Measurements from ENCODE around the gene NR2F1-AS1. TPM values are rescaled to one million over a fixed set of nuclear protein-coding genes. Genes with fewer than 3 reads are reported as not detected.

NR2F1-AS1 gene
- 15.1 and 23.0 TPM in 2 replicates for total RNA-seq

- no peak for DNase-seq (ENCODE audit: extremely low read depth, low read depth, low spot score)
These were observed at the start of gene NR2F1-AS1 for GRCh38 chr5:93580927-93581445. TSS of gene NR2F1-AS1 (minus strand) at chr5:93581219.

GRCh38 chr5:93626801-93627200 lies 45.8 kb upstream of the NR2F1-AS1 start:
- DNase-seq (ENCODE audit: extremely low read depth, low read depth, low spot score): no peak

GRCh38 chr5:93623153-93623552 lies 42.1 kb upstream of the NR2F1-AS1 start:
- DNase-seq (ENCODE audit: extremely low read depth, low read depth, low spot score): no peak

GRCh38 chr5:93622240-93622885 lies 41.3 kb upstream of the NR2F1-AS1 start:
- no peak for DNase-seq (ENCODE audit: extremely low read depth, low read depth, low spot score)

GRCh38 chr5:93621327-93621798 lies 40.3 kb upstream of the NR2F1-AS1 start:
- no peak for DNase-seq (ENCODE audit: extremely low read depth, low read depth, low spot score)

DNA sequence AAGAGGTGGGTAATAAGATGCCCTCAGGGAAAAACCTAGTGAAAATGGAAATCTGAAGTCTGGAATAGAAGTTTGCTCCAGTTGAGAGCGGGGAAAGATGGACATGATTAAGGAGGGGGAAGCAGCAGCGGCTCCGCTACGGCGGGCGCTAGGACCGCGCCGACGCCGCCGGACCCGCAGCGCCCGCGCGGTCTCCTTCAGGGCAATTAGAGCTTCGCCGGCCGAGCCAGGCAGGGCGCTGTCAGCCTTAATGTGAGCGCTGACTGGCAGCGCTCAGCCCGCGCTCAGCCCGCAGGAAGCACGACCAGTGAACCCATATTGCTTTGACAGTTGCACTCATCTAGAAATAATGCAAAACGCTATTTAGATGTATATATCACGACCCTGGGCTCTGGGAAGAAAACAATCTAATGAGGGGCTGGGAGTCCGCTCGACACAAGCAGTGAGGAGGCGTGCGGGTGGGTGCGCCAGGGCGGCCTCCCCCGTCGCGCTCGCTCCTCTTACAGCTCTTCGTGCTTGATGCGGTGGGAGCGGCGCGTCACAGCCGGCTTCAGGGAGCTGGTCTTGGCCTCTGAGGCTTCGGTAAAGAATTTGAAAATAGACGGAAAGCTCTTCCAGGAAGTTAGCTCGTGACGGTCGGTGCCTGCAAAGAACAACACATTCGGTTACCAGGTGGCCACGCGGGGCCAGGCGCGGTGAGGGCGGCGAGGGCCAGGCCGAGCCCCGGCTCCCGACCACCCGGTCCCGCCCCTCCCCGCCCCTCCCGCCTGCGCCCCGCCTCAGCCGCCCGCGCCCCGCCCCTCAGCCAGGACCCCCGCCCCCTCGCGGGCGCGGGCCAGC lies 39.7 kb upstream of the NR2F1-AS1 start:
- DNase-seq (ENCODE audit: extremely low read depth, low read depth, low spot score): no peak

GRCh38 chr5:93616538-93617174 lies 35.6 kb upstream of the NR2F1-AS1 start:
- DNase-seq (ENCODE audit: extremely low read depth, low read depth, low spot score): no peak

- no peak for DNase-seq (ENCODE audit: extremely low read depth, low read depth, low spot score)
These were observed 31.8 kb upstream of the NR2F1-AS1 start for GRCh38 chr5:93612855-93613243.

- DNase-seq (ENCODE audit: extremely low read depth, low read depth, low spot score): no peak
These were observed 31.2 kb upstream of the NR2F1-AS1 start for GRCh38 chr5:93611976-93612854.

DNA sequence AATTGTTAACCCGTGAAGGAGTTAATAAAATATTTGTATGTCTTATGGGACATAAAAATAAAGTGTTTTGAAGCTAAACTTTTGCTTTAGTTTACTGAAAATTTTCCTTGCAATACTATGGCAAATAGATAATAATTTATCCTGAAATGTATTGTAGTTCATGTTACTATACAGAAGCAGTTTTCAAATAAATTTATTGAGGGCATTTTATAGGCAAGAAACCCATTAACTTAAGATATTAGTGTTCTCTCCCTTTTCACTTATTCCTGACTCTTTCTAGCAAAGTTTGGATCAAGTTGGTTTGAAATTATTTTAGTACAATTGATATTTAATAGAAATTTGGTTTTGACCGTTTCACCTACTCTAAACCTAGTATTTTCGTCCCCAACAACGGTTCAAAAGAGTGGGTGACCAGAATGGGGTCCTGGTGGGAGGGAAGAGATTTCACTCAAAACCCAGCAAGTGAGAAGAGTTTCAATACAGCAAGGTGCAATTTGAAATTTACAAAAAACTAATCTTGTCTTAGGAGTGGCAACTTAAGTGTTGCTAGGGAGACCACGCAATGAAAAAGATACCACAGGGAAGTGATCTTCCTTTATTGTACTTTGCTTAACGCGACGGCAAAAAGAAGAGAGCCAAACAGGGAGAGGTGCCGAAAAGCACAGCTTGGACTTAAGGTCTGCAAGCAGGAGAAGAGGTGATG lies 30.4 kb upstream of the NR2F1-AS1 start:
- no peak for DNase-seq (ENCODE audit: extremely low read depth, low read depth, low spot score)

DNA sequence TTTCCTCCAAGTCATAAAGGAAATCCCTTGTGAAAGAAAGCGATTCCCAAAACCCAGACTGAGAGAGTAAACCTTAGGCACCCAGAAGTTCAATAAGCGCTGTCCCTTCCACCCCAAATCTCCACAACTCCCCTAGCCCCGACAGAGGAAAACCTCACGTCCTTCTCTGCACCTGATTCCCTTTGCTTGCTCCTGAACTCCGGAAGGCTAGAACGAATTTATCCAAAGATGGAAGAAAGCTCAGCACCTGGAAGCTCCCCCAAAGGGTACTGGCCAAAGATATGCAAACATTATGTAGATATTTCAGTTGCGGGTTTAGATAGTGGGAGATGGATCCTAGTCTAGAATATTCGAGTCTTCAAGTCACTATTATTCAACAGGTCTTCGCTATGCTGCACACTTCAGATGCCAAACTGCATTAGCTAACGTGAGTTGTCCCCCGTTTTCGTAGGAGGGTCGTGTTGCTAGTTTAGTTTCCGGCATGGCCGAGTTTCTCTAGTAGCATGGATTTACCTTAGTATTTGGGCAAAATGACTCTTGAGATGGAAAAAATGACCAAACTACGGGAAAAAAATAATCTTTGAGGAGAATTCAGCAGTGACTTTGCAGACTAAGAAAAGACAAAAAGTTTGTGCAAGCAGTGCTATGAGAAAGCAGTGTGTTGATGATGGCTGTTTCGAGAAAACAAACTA lies 29.7 kb upstream of the NR2F1-AS1 start:
- no peak for DNase-seq (ENCODE audit: extremely low read depth, low read depth, low spot score)

DNA sequence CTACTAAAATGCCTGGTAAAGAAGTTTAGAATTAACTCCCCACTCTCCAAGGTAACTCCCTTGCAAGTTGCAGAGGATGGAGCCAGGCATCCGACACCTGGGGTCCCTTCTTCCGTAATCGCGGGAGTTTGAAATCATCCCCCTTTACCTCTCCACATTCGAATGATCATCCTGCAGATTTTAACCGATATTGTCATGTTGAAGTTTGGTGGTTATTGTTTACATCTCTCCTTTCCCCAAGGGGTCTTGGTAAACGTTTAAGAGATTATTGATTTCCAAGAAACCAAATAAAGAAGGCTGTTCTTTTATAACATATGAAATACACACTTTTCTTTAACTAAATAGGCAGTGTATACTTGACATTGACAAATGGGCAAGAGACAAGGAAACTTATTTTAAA lies 28.7 kb upstream of the NR2F1-AS1 start:
- DNase-seq (ENCODE audit: extremely low read depth, low read depth, low spot score): no peak

GRCh38 chr5:93608855-93609254 lies 27.8 kb upstream of the NR2F1-AS1 start:
- DNase-seq (ENCODE audit: extremely low read depth, low read depth, low spot score): no peak

- DNase-seq (ENCODE audit: extremely low read depth, low read depth, low spot score): no peak
These were observed 26.6 kb upstream of the NR2F1-AS1 start for GRCh38 chr5:93607367-93608258.

DNA sequence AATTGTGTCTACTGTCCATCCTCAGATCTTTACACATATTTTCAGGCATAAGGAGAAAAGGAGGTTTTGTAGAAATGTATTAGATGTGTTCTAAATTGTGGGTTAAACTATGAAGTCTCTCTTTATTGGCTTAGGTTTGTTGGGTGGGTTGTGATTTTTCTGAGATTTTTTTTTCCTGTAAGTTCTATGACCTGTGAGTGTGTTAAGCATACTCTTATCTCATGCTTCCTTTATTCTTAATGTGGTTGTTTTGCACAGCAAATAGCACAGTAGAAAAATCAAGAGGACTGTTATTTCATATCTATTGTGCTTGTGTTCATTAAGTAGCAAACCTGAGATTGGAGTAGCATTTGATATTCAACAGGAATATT lies 25.3 kb upstream of the NR2F1-AS1 start:
- DNase-seq (ENCODE audit: extremely low read depth, low read depth, low spot score): no peak

DNA sequence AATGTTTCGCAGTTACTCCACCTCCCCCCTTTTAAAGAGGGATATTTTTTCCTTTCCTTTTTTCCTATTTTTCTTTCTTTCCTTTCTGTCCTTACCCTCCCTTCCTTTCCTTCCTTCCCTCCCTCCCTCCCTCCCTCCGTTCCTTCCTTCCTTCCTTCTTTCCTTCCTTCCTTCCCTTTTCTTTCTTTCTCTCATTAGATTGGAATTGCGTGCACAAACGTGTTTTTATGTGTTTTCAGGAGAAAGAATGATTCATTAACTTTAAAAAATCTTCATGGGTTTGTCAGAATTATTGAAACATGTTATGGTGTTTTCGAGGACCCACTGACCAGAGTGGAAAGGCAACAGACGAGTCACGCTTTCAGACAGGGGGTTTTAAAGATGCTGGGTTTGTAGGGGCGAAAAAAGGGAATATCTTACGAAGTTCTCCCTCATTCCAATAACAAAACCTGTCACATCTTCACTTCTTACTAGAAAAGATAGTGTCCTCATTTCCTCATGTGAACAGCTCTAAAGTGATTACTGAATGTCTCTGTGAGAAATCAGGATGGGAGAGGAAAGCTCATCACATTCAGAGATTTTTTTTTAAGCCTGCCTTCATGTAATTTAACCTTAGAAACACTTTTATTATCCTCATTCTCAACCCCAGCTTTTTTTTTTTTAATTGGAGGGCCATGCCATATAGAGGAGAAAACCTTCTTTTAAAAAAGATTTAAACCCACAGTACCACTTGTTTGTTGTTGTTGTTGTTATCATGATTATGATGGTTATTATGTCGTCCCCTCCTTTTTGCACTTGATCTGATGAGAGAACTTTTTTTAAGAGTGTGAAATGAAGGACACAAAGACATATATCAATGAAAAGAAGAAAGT lies 23.9 kb upstream of the NR2F1-AS1 start:
- no peak for DNase-seq (ENCODE audit: extremely low read depth, low read depth, low spot score)

Measured in glomerular endothelial cell (primary cell).